ENCODE results near the gene KBTBD12. TPM values are rescaled to one million over a fixed set of nuclear protein-coding genes. Genes with fewer than 3 reads are reported as not detected.

The KBTBD12 gene
- total RNA-seq, 4 donors from 2014 or later: 16.0 to 28.7 (median 22.1) TPM

DNA sequence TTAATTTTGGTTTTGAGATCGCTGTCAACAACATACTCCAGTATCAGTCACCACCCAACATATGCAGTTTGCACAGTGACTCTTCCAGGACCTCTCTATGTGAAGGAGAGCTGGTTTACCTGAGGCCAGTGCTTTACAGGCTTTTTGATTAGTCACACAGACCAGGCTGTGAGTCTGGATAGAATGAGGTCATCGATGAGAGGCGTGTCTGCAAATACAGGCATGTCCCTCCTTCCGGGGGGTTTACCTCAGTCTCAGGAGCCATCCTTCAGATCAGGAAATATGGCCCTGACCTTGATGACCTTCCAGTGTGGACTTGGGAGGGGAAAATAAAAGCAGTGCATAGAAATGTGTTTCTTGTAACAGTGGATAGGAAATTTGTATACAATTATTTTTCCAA is 46.9 kb downstream of the KBTBD12 start:
- in situ Hi-C loops (cut with MboI; ENCODE audit: low sequenced_read_pairs in 4 of 4) (loop anchor here in 3 of 4 donors (10.0 to 25.0 kb wide), 3 partner anchors 300 to 317 kb away; partner anchors contain the start of gene ABTB1 (in 1 of the 3)), intact Hi-C loops (cut with DNase I; ENCODE audit: low total_unique reads) (no loop called here)
- H3K36me3 ChIP-seq: no peaks in the 10 kb centered on the region
- H3K4me1 ChIP-seq: peaks cover 4 to 18% of the 10 kb centered on the region in 2 donors
- no peaks in the 10 kb centered on the region for H3K27me3 ChIP-seq
- DNase-seq (no peak), ATAC-seq (peak; percentile 35 to 36)
- no peak overlapping the region for H3K4me3 ChIP-seq
- H3K9me3 ChIP-seq: no peaks in the 10 kb centered on the region
- TF ChIP-seq CTCF (IDR thresholded peaks at IDR 0.05 in 4 of 5, conservative IDR thresholded peaks at IDR 0.05 in 1 of 5) (no peak), POLR2A (IDR thresholded peaks at IDR 0.05) (no peak)
- H3K27ac ChIP-seq: peak overlapping the region in 2 of 4 donors; percentile 15 to 27

- no peak for ATAC-seq
- H3K4me3 ChIP-seq: no peak overlapping the region
- no peak overlapping the region for H3K27ac ChIP-seq
- H3K4me1 ChIP-seq: peaks cover 4 to 18% of the 10 kb centered on the region in 2 donors
- TF ChIP-seq CTCF (IDR thresholded peaks at IDR 0.05 in 4 of 5, conservative IDR thresholded peaks at IDR 0.05 in 1 of 5) (no peak), POLR2A (IDR thresholded peaks at IDR 0.05) (no peak)
- H3K9me3 ChIP-seq: no peaks in the 10 kb centered on the region
- intact Hi-C loops (cut with DNase I; ENCODE audit: low total_unique reads) (no loop called here), in situ Hi-C loops (cut with MboI; ENCODE audit: low sequenced_read_pairs in 4 of 4) (loop anchor here in 3 of 4 donors (10.0 to 25.0 kb wide), 3 partner anchors 301 to 318 kb away; partner anchors contain the start of gene ABTB1 (in 1 of the 3))
- no peaks in the 10 kb centered on the region for H3K36me3 ChIP-seq
- DNase-seq: no peak
- no peaks in the 10 kb centered on the region for H3K27me3 ChIP-seq
Measured at GRCh38 chr3:127962937-127963336, 47.9 kb downstream of the KBTBD12 start.

DNA sequence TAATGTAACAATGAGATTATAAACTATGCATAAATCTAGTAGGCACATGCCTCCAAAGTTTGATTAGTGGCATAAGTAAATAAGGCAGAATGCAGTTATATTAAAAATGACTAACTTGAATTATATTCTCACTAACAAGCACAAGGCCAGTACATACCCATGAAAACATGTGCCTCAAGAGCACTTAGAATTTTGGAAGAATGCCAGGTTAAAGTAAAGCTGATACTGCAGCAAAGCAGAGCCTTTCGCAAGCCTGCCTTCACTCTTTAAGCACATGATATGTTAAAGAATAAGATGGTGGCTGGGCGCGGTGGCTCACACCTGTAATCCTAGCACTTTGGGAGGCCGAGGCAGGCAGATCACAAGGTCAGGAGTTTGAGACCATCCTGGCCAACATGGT is 49.0 kb downstream of the KBTBD12 start:
- DNase-seq: no peak
- H3K27me3 ChIP-seq: no peaks in the 10 kb centered on the region
- TF ChIP-seq CTCF (IDR thresholded peaks at IDR 0.05 in 4 of 5, conservative IDR thresholded peaks at IDR 0.05 in 1 of 5) (no peak), POLR2A (IDR thresholded peaks at IDR 0.05) (no peak)
- H3K36me3 ChIP-seq: no peaks in the 10 kb centered on the region
- H3K27ac ChIP-seq: peak overlapping the region in 3 of 4 donors; percentile 37 to 52 (median 46)
- peaks cover 4 to 18% of the 10 kb centered on the region in 2 donors for H3K4me1 ChIP-seq
- in situ Hi-C loops (cut with MboI; ENCODE audit: low sequenced_read_pairs in 4 of 4): loop anchor here in 3 of 4 donors (10.0 to 25.0 kb wide), 3 partner anchors 302 to 319 kb away; partner anchors contain the start of gene ABTB1 (in 1 of the 3)
- no peaks in the 10 kb centered on the region for H3K9me3 ChIP-seq
- peak; percentile 78 to 82 for ATAC-seq
- intact Hi-C loops (cut with DNase I; ENCODE audit: low total_unique reads): no loop called here
- no peak overlapping the region for H3K4me3 ChIP-seq

DNA sequence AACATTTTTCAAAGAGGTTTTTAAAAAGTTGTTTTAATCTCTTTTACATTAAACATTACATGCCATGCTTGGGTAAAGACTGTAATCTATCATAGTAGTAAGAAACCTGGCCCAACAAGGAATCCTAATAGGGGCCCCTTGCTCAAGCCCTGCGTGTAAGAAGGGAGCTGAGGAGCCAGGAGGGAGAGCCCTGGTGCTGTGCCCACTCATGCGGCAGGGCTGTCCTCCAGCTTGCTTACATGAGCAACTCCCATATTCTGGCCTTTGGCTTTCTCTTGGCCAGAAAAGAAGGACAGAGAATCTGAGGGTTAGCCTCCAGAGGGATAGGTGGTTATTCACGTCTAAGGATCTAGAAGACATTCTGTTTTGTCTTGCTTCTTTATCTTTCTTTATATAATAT is 49.8 kb downstream of the KBTBD12 start:
- peak in 1 of 2 donors; percentile 49 for ATAC-seq

More for the DNA sequence above, 49.8 kb downstream of the KBTBD12 start:
- TF ChIP-seq POLR2A (IDR thresholded peaks at IDR 0.05) (no peak), CTCF (IDR thresholded peaks at IDR 0.05 in 4 of 5, conservative IDR thresholded peaks at IDR 0.05 in 1 of 5) (no peak)
- intact Hi-C loops (cut with DNase I; ENCODE audit: low total_unique reads) (no loop called here), in situ Hi-C loops (cut with MboI; ENCODE audit: low sequenced_read_pairs in 4 of 4) (loop anchor here in 3 of 4 donors (10.0 to 25.0 kb wide), 3 partner anchors 303 to 320 kb away; partner anchors contain the start of gene ABTB1 (in 1 of the 3))
- H3K4me1 ChIP-seq: peaks cover 4 to 12% of the 10 kb centered on the region in 2 donors
- no peaks in the 10 kb centered on the region for H3K36me3 ChIP-seq
- H3K4me3 ChIP-seq: no peak overlapping the region
- H3K9me3 ChIP-seq: no peaks in the 10 kb centered on the region
- H3K27me3 ChIP-seq: no peaks in the 10 kb centered on the region
- peak in 1 of 2 donors; percentile 57 for DNase-seq
- H3K27ac ChIP-seq: peak overlapping the region in 3 of 4 donors; percentile 37 to 52 (median 46)

All from gastrocnemius medialis (tissue), 4 donors.